LNCaP clone FGC (cell line): Measurements from ENCODE around the gene DKKL1.

ENCODE experiments used
- DNase-seq: peaks from one replicate; pipeline ENCODE4 v3.0.0-alpha.2; 2011; ENCODE audit warnings: low read depth
- H3K4me3 ChIP-seq: 2 replicates; pipeline ENCODE4 v1.5.1; 2011; ENCODE audit warnings: mild to moderate bottlenecking, low read depth, low read length, control low read depth
- TF ChIP-seq, protein P1 (sequence below): IDR thresholded peaks from 2 replicates; pipeline ENCODE4 v1.5.1; 2012; ENCODE audit warnings: mild to moderate bottlenecking; ENCODE audit not compliant: control insufficient read depth, insufficient read depth; ENCODE audit errors: extremely low read depth

The DKKL1 gene

DNA sequence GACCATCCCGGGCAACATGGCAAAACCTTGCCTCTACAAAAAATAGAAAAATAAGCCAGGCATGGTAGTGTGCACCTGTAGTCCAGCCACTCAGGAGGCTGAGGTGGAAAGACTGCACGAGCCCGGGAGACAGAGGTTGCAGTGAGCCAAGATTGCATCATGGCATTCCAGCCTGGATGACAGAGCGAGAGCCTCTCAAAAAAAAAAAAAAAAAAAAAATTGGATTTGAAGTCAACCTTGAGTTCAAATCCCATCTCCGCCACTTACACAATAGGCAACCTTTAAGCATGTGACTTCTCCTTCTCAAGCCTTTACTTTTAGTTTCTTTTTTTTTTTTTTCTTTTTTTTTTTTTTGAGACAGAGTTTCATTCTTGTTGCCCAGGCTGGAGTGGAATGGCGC, 36.4 kb downstream of the DKKL1 start:
- DNase-seq = no peak
- no peak overlapping the region for H3K4me3 ChIP-seq
- TF ChIP-seq, protein P1, sequence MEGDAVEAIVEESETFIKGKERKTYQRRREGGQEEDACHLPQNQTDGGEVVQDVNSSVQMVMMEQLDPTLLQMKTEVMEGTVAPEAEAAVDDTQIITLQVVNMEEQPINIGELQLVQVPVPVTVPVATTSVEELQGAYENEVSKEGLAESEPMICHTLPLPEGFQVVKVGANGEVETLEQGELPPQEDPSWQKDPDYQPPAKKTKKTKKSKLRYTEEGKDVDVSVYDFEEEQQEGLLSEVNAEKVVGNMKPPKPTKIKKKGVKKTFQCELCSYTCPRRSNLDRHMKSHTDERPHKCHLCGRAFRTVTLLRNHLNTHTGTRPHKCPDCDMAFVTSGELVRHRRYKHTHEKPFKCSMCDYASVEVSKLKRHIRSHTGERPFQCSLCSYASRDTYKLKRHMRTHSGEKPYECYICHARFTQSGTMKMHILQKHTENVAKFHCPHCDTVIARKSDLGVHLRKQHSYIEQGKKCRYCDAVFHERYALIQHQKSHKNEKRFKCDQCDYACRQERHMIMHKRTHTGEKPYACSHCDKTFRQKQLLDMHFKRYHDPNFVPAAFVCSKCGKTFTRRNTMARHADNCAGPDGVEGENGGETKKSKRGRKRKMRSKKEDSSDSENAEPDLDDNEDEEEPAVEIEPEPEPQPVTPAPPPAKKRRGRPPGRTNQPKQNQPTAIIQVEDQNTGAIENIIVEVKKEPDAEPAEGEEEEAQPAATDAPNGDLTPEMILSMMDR = no peak

DNA sequence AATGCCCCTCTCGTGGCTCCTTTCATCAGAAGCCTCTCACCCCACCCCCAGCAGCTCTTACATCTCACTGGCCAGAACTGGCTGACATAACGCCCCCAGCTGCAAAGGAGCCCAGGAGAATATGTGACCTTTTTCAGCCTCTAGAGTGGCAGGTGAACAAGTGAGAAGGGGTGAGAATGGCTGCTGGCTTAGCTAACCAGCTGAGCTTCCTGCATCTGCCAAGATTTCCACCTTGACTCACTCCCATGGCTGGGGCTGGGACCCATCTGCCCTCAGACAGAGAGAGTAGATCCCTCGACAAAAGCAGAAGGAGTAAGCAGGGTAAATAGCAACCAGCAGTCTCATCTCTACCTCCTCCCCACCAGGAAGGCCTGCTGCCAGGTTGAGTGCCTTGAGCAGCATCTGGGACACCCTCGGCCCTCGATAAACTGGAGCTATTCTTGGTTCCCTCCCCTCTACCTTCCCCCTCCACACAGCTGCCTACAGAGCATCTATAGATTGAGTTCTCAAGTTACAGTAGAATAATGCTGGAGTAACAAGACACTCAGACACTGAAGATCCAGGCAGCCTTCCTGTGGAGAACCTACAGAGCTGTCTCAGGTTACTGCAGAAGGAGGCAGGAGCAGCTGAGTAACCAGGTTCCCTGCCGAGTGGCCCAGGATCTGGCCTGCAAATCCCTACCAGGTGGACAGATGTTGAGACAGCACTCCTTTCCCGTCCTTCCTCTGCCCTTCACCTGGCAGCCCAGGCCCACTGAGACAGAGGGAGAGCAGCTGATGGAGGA, 39.9 kb downstream of the DKKL1 start:
- no peak for DNase-seq
- TF ChIP-seq, protein P1 = no peak

DNA sequence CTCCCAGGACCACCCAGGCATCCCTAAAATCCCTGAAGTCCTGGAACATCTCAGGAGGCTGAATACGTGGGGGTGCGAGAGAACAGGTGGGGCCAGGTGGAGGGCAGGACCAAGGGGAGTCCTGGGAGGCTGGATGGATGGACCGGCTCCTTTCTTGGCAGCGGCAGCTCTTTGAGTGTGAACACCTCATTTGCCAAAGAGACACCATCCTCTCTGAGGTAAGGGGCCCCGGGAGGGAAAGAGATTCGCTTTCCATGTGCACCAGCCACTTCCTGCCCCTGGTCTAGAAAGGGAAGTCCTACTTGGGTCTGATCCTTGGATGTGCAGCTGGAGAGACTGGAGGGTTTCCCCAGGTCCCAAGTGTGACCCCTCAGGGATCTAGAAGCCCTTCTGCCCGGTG, 43.4 kb downstream of the DKKL1 start:
- no peak overlapping the region for H3K4me3 ChIP-seq
- DNase-seq = no peak
- TF ChIP-seq, protein P1 = no peak

More for the DNA sequence above, 39.9 kb downstream of the DKKL1 start:
- H3K4me3 ChIP-seq = no peak overlapping the region

DNA sequence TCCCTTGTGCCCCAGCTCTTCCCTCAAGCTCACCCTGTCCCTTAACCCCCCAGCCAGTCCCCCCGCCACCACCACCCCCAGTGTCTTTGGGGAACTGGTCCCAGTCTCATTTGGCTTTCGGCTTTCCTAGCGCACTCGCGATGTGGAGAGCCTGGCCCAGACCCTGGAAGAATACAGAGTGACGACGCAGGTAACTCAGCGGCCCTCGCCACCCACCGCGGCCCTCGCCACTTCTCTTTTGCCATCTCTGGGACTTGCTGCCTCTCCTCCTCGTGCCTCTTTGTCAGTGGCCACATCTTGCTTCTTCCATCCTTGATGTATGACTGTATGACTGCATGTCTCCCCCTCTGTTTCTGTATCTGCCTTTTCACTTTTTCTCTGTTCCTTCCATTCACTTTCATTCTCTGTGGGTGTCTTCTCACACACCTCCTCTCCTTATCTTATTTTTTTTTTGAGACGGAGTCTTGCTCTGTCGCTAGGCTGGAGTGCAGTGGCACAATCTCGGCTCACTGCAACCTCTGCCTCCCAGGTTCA, 43.9 kb downstream of the DKKL1 start:
- DNase-seq = no peak
- TF ChIP-seq, protein P1 = no peak
- no peak overlapping the region for H3K4me3 ChIP-seq

DNA sequence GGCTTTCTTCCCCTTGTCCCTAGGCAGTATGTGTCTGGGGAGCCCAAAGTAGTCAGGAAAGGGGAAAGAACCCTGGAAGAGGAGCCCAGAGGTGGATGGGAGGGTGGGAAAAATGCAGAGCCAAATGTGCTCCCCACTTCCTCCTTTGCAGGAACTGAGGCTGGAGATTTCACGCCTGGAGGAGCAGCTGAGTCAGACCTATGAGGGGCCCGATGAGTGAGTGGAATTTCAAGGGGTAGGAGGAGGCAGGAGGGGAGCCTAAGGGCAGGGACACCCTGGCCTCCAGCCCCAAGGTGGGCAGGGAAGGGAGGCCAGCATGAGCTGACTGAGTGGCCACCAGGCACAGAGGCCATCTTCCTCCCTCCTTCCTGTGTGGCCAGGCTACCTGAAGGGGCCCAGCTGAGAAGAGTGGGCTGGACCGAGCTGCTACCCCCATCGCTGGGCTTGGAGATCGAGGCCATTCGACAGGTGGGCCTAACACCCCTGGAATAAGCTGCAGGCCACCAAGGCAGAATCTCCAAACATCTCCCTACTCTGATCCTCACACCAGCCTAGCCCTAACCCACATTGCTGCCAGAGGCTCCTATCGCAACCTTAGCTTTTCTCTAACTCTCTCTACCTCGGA, 45.3 kb downstream of the DKKL1 start:
- no peak overlapping the region for H3K4me3 ChIP-seq
- no peak for DNase-seq
- TF ChIP-seq, protein P1 = no peak

DNA sequence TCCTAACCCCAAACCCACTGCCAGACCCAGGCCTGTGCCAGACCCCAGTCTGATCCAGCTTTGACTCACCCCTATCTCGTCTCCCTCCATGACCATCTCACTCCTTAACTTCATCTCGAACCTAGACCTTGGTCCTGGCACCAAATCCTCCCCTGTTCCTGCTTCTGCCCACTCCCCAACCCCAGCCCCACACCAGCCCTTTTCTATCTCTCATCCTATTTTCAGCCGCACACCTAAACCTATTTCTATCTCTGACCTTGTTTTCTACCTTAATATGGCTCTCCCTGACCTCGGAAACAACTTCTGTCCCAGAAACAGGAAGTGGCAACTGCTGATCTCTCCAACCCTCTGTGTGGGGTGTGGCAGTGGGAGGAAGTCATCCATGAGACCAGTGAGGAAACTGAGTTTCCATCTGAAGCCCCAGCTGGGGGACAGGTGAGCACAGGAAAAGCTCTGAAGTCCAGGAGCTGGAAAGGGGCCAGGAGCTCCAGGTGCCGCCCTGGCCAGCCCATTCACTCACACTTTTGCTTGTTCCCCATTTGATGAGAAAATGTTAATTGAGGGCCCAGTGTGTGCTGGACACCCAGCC, 45.9 kb downstream of the DKKL1 start:
- TF ChIP-seq, protein P1 = no peak
- no peak overlapping the region for H3K4me3 ChIP-seq
- DNase-seq = no peak
